ENCODE results near the gene PARP6.

Gene PARP6

GRCh38 chr15:72198356-72199204 is 73.8 kb downstream of the PARP6 start:
- DNase-seq = no peak

- DNase-seq = peak; percentile 49 to 56
Measured at GRCh38 chr15:72197460-72198355, 74.6 kb downstream of the PARP6 start, which contains the start of gene GRAMD2A. TSS of gene GRAMD2A (minus strand) at chr15:72197787.

GRCh38 chr15:72197041-72197459 is 75.3 kb downstream of the PARP6 start:
- DNase-seq = no peak

- no peak for DNase-seq
Measured at GRCh38 chr15:72196409-72197040, 75.8 kb downstream of the PARP6 start.

GRCh38 chr15:72195101-72195511 is 77.2 kb downstream of the PARP6 start:
- no peak for DNase-seq

- no peak for DNase-seq
Measured at GRCh38 chr15:72193836-72194396, 78.4 kb downstream of the PARP6 start.

- no peak for DNase-seq
Measured at GRCh38 chr15:72192416-72192815, 79.9 kb downstream of the PARP6 start.
